HG03460 (cell line): ENCODE data around the gene MCC.

ENCODE experiments used
- ATAC-seq: cut with Tn5 transposase; IDR thresholded peaks from one replicate; pipeline ENCODE4 v1.9.1; 2021; ENCODE audit not compliant: unreplicated experiment

Gene MCC

DNA sequence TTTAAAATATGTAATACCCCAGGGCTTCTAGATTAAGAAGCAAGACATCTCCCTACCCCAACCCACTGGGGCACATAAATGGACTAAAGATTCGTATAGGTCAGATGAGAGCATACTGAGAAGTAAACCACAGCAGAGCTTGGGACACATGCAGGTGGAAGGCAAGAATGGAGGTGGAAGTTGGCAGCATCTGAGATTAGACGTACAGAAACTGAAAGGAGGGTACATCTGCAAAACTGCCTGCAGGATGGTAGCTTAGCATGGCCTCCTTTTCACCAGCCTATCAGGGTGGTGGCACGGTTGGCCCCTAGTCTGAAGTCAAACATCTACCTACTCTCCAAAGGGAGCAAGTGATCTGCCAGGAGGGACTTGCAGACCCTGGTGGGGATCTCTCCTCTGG is 235.2 kb downstream of the MCC start:
- ATAC-seq, result no peak

DNA sequence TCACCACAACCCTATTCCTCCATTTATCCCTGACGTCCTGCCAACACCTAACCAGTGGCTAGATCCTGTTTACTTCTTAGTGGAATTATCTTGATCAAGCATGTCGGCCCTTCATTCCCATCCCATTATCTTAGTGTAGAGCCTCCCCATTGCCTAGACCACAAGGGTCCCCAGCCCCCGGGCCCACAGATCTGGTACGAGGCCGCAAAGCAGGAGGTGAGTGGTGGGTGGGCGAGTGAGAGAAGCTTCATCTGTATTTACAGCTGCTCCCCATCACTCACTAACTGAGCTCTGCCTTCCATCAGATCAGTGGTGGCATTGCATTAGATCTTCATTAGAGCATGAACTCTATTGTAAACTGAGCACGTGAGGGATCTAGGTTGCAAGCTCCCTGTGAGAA is 236.2 kb downstream of the MCC start:
- no peak for ATAC-seq

DNA sequence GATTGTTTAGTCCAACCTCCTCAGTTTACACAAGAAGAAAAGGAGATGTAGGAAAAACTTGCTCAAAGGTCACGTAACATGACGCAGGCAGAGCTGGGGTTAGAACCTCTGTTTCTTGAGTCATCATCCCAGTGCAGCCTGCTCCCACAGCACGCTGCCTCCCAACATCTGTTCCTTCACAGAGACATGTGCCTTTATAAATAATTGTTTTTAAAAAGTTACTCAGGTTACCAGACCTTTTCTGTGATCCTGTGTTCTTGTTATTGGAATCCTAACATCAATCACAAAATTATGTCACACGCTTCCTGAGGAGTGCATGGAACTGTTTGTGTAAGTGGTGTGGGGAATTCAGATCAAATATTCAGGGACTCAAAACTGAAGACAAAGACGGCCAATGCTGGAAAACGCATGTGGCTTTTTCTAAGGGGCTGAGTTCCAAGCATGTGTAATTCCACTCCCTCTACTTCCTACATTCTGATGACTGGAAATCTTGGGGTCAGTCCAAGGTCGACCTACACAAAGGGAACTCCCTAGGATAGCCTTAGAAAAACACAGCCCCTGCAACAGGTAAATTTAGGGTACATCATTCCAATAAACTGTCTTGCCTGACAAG is 237.8 kb downstream of the MCC start:
- ATAC-seq, result no peak

DNA sequence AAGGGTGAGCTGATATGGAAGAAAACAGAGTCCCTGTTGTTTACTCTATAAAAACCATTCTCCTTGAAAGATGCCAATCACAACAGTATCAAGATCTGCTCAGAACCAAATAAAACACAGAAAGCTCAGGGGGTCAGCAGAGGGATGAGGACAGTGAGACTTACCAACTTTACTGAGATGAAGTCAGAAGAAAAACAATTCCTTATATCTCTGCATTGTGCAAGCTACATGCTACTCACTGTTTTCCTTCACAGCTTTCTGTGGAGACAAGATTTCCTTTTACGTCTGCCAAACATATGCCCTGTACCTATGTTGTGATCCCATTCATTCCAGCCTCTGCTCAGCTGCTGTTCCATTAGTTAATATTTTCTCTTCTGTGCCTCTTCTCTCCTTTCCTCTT is 239.0 kb downstream of the MCC start:
- ATAC-seq, result no peak

- no peak for ATAC-seq
Observed at GRCh38 chr5:113246361-113246870, 241.8 kb downstream of the MCC start.

DNA sequence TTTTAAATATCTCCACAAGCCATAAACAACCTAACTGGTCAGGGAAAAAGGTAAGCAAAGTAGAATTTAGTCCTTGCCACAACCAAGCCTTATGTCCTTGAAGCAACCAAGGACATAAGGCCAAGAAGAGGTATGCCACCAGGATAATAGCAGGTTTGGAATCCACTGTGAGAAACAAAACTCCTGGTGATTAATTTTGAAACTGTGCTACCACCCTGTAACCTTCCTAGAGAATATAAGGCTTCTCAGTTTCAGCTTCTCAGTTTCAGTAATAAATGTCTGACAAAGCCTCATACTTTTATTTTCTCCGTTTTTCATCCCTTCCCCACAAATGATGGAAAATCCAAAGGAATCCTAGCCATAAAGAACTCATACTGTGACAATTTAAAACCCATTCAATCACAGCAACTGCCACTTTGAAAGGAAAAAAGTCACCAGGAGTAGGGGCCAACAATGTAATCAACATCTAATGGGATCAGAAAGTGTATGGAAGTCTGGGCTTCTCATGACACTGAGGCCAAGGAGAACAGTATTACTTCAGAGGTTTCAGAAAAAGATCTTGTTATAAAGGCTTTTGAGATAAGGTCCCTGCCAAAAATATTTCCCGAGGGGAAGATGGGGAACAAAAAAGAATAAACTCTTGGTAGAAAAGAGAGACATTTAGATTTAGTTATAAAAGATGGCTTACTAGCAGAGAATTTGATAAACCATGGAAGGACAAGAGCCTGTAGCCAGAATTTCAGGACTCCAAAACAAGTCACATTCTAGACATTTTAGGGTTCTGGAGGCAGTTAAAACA is 242.6 kb downstream of the MCC start:
- ATAC-seq, result no peak

GRCh38 chr5:113244966-113245365 is 243.3 kb downstream of the MCC start:
- no peak for ATAC-seq

GRCh38 chr5:113243349-113243664 is 244.9 kb downstream of the MCC start:
- ATAC-seq, result no peak

DNA sequence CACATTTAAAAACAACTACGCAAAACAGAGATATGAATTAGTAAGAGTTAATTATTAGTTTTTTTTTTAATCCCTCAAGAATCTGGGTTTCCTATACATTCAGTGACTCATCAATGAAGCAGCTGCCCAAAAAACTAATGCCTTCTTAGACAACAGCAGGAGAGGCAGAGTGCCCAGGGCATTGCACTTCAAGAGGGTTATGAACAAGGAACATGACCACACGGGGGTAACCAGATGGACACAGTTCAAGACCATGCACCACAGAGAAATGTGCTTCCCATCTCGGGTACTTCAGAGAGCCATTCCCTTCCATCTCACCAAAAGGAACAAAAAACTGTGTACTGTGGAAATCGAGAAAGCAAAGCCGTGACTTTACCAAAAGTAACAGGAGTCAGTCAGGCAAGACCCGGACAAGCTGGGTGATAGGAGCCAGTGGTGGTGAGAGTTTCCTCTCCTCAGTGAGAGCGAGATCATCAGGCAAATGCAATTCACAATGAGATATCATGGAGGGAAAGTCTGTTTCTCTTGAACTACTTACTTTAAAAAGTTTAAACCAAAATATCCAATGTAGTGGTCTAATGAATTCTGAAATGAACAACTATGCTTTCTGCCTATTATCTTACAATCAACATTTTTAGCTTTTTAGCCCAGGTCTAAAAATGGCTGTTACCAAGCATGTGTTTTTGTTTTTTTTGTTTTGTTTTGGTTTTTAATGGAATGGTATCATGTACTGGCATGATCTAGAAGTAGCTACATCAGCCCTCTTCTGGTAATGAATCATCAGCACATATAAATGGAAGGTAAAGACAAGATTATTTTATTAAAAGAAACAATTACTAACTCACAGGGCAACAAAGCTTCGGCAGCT is 245.5 kb downstream of the MCC start:
- ATAC-seq, result no peak

DNA sequence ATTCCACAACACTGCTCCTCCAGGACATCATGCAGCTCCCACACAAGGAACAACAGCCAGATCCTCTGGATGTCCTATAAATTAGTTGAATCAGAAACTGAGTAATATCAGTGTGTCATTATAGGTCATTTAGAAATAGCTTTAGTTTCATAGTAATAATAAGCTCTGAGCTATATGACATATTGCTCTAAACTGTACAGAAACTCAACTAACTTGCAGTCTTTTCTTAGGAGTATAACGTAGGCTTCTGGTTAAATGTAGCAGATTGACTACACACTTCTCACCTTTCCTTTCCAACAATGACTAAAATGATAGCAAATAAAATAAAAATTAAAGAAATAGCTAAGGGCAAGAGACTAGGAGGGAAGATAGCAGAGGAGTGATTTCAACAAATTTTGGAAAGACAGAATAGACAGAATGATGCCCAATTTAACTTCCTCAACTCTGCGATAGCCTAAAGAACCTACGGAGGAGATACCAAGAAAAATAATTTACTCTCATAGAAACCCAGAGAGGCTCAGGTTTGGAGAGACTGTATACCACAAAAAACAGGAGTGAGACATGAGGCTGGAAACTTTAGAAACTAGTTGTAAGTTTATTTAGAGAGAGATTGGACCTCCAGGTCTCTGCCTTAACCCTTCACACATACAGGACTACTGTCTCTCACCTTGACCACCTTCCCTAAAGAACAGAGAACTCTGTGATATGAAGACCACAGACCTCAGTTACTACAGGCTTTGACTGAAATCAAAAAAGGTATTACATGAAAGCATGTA is 247.1 kb downstream of the MCC start:
- peak; percentile 46 for ATAC-seq

GRCh38 chr5:113240032-113240431 is 248.2 kb downstream of the MCC start:
- no peak for ATAC-seq

DNA sequence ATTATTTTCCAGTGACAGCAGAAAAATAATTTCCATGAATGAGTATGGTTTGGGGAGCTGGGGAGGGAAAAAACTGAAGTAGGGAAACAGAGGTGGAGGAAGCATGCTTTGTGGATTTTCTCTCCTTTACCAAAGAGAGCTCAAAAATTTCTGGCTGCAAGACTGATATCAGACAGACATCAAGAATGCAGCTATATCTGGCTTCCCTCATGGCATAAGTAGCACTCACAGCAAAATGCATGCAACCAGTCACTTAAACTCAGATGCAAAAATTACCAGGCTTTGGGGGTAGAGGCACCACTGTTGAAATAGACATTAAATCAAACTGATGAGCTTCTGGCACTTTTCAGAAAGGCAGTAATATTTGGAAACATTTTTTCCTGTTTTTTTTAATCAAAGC is 250.4 kb downstream of the MCC start:
- no peak for ATAC-seq

DNA sequence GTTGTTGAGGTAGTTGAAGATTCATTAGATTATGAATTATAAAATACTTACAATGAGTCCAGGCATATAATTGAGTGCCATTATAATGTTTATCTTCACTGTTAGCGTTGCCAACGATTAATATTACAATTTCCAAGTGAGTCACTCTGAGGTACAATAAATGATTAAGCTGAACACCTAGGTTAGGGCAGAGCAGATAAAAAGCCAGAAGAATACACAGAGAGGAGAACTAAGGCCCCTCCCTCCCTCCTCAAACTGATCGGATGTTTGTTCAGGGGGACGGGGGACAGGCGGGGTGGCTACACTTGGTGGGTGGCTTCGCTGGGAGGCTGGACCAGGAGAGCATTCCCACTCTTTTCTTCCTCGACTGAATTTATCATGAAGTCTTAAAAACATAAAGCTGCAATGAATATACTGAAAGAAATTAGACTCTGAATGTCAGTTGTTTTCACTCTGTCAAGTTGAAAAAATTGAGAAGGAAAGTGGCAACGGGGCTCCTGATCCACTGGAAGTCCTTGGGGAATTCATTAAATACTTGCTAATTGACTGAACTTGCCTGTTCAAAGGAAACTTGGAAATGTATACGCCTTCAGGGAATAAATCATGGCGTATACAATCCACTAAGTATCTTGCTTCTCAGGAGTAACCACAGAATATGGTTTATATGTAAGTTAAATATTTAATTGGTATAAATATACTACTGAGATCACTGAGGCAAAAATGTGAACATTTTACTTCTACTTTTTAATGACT is 251.5 kb downstream of the MCC start:
- ATAC-seq, result no peak

- no peak for ATAC-seq
Observed at GRCh38 chr5:113235884-113236283, 252.4 kb downstream of the MCC start.

DNA sequence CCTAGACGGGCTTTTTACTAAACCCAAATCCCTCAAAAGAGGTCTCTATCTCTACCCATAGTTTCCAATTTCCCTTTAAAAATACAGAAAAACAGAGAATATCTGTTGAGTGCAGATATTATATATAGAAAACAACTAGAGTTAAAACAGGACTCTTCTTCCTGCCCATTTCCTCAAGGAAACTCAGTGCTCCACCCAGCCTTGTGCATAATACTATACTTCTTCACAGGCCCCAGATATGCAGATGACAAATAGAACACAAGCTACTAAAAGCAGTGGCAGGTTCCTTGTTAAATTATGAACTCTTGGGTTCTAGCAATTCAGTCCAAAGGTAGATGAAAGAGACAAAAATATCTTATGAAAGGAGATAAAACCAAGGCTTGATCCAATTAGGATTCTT is 253.7 kb downstream of the MCC start:
- ATAC-seq, result no peak

- ATAC-seq, result no peak
Observed at GRCh38 chr5:113233606-113234005, 254.6 kb downstream of the MCC start.

- no peak for ATAC-seq
Observed at GRCh38 chr5:113232667-113233066, 255.6 kb downstream of the MCC start.

DNA sequence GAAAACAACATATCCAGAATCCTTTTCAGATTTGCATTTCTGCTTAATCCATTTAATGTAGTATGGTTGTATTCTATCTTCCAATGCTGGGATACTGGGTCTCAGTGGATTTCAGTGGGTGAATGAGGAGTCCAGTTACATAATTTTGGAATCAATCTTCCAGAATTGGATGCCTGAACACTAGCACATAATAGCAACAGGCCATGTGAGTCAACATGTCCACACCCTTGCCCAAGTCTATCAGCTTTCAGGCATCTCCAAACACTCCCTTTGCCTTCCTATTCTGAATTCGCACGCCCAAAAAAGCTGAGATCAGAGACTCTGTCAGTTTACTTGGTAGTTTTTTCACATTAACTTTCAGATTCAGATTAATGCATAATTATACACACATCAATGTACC is 256.0 kb downstream of the MCC start:
- no peak for ATAC-seq

DNA sequence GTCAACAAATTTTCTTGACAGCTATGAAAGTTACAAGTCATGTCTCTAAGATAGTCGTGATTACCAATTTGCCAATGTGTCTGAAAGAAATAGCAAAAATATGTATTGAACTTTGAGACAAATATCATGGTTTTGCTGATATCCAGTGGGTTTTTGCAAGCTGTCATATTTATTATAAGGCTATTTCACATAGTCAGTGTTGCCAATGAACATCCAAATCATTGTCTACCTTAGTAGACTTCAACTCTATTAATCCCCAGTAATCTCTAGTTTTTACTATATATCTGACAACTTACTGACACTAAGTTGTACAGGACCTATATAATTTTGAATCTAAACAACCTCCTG is 256.6 kb downstream of the MCC start:
- no peak for ATAC-seq
